CD8-positive, alpha-beta memory T cell (primary cell): Measurements from ENCODE around the gene EPN2. TPM values are rescaled to one million over a fixed set of nuclear protein-coding genes. Genes with fewer than 3 reads are reported as not detected.

Experiments used
- CTCF ChIA-PET: fragments of 350-600 bp; sonication (Branson Sonifier 250); formaldehyde crosslinking; loops from one replicate; lab custom pipeline; 2021; ENCODE audit warnings: antibody characterized with exemption; lab: Charles Lee
- POLR2A ChIA-PET: fragments of 350-600 bp; sonication (Branson Sonifier 250); formaldehyde crosslinking; loops from one replicate; lab custom pipeline; 2021; ENCODE audit warnings: antibody characterized with exemption; lab: Charles Lee
- DNase-seq, 5 donors: peaks; one replicate each; pipeline versions ENCODE4 v3.0.0 to v3.0.0-alpha.2; 2020 to 2022; ENCODE audit warnings: mixed read lengths in 1 of 5
- H3K27ac ChIP-seq: one replicate; pipeline ENCODE4 v1.7.0; 2013; ENCODE audit warnings: low read depth, mild to moderate bottlenecking, low read length, moderate library complexity
- H3K27me3 ChIP-seq: 2 replicates; pipeline ENCODE4 v1.7.0; 2013; ENCODE audit warnings: low read length, mild to moderate bottlenecking; ENCODE audit not compliant: insufficient read depth, poor library complexity, severe bottlenecking
- H3K36me3 ChIP-seq: 2 replicates; pipeline ENCODE4 v1.7.0; 2013; ENCODE audit warnings: mild to moderate bottlenecking, low read length, moderate library complexity; ENCODE audit not compliant: insufficient read depth
- H3K4me1 ChIP-seq: 2 replicates; pipeline ENCODE4 v1.7.0; 2013; ENCODE audit warnings: mild to moderate bottlenecking, low read length, moderate library complexity; ENCODE audit not compliant: insufficient read depth
- H3K4me3 ChIP-seq: 2 replicates; pipeline ENCODE4 v1.7.0; 2013; ENCODE audit warnings: mild to moderate bottlenecking, low read length
- H3K9me3 ChIP-seq: 2 replicates; pipeline ENCODE4 v1.7.0; 2013; ENCODE audit warnings: mild to moderate bottlenecking, low read length
- H3K27ac Mint-ChIP-seq, 8 donors: one replicate each; pipeline ENCODE4 v1.8.0; 2020 to 2021; ENCODE audit warnings: mixed read lengths in 8 of 8, mild to moderate bottlenecking in 6 of 8, inconsistent platforms in 3 of 8, moderate library complexity in 3 of 8
- H3K27me3 Mint-ChIP-seq, 2 donors: one replicate each; pipeline ENCODE4 v1.8.0; 2020 to 2021; ENCODE audit warnings: mixed read lengths in 2 of 2, mild to moderate bottlenecking in 1 of 2, moderate library complexity in 1 of 2
- H3K36me3 Mint-ChIP-seq, 3 donors: one replicate each; pipeline ENCODE4 v1.8.0; 2020 to 2021; ENCODE audit warnings: mixed read lengths in 3 of 3, inconsistent platforms in 1 of 3, mild to moderate bottlenecking in 1 of 3
- H3K4me1 Mint-ChIP-seq, 3 donors: one replicate each; pipeline ENCODE4 v1.8.0; 2020 to 2021; ENCODE audit warnings: mixed read lengths in 3 of 3, inconsistent platforms in 1 of 3, mild to moderate bottlenecking in 1 of 3
- H3K4me3 Mint-ChIP-seq, 7 donors: one replicate each; pipeline ENCODE4 v1.8.0; 2020 to 2021; ENCODE audit warnings: mixed read lengths in 7 of 7, mild to moderate bottlenecking in 6 of 7, moderate library complexity in 4 of 7, inconsistent platforms in 2 of 7
- H3K9me3 Mint-ChIP-seq, 5 donors: one replicate each; pipeline ENCODE4 v1.8.0; 2020 to 2022; ENCODE audit warnings: mixed read lengths in 5 of 5, mild to moderate bottlenecking in 3 of 5, moderate library complexity in 2 of 5, inconsistent platforms in 1 of 5
- polyA plus RNA-seq: library from polyadenylated mRNA; unstranded; fragments of 300-500 nt; fragmentation: Illumina TruSeq; gene quantifications from one replicate; pipeline ENCODE4 v1.2.3, GENCODE V29; 2021
- total RNA-seq, 2 experiments: library from RNA; stranded (reverse); gene quantifications; one replicate each; pipeline ENCODE4 v1.2.3, GENCODE V29; 2021

EPN2 gene
- total and polyA plus RNA-seq, 3 experiments from 2014 or later = 9.0 to 10.4 (median 9.7) TPM

GRCh38 chr17:19312406-19312805, 75.2 kb downstream of the EPN2 start:
- POLR2A ChIA-PET = no interaction called here
- H3K27ac Mint-ChIP-seq = no peak overlapping the region
- no peaks in the 10 kb centered on the region for H3K9me3 Mint-ChIP-seq
- Histone ChIP-seq H3K9me3 (no peaks in the 10 kb centered on the region), H3K4me3 (no peak overlapping the region), H3K27ac (no peak overlapping the region), H3K27me3 (peaks cover 4% of the 10 kb centered on the region), H3K36me3 (no peaks in the 10 kb centered on the region), H3K4me1 (no peaks in the 10 kb centered on the region)
- peaks cover 3 to 7% of the 10 kb centered on the region in 2 donors for H3K27me3 Mint-ChIP-seq
- H3K4me1 Mint-ChIP-seq = peaks cover 2 to 8% (median 5%) of the 10 kb centered on the region in 3 donors
- DNase-seq = no peak
- no peak overlapping the region for H3K4me3 Mint-ChIP-seq
- CTCF ChIA-PET = no interaction called here
- H3K36me3 Mint-ChIP-seq = peaks cover 0 to 29% (median 2%) of the 10 kb centered on the region in 3 donors

GRCh38 chr17:19313066-19313745, 76.0 kb downstream of the EPN2 start:
- no peaks in the 10 kb centered on the region for H3K36me3 ChIP-seq
- no peak overlapping the region for H3K27ac Mint-ChIP-seq
- H3K4me3 Mint-ChIP-seq = no peak overlapping the region
- no peak overlapping the region for H3K4me3 ChIP-seq
- H3K4me1 ChIP-seq = no peaks in the 10 kb centered on the region
- peaks cover 4% of the 10 kb centered on the region for H3K27me3 ChIP-seq
- H3K9me3 ChIP-seq = no peaks in the 10 kb centered on the region
- no peak overlapping the region for H3K27ac ChIP-seq
- POLR2A ChIA-PET = no interaction called here
- H3K36me3 Mint-ChIP-seq = peaks cover 0 to 29% (median 2%) of the 10 kb centered on the region in 3 donors
- peaks cover 2 to 6% of the 10 kb centered on the region in 2 donors for H3K27me3 Mint-ChIP-seq
- no peak for DNase-seq
- H3K9me3 Mint-ChIP-seq = no peaks in the 10 kb centered on the region
- peaks cover 0 to 4% (median 0%) of the 10 kb centered on the region in 3 donors for H3K4me1 Mint-ChIP-seq
- CTCF ChIA-PET = no interaction called here

- Mint-ChIP-seq H3K27me3 (peaks cover 0 to 4% of the 10 kb centered on the region in 2 donors), H3K4me3 (no peak overlapping the region), H3K4me1 (peaks cover 0 to 4% (median 0%) of the 10 kb centered on the region in 3 donors), H3K36me3 (peaks cover 0 to 29% (median 2%) of the 10 kb centered on the region in 3 donors), H3K9me3 (no peaks in the 10 kb centered on the region), H3K27ac (peak overlapping the region in 1 of 8 donors; percentile 12)
- CTCF ChIA-PET = no interaction called here
- Histone ChIP-seq H3K9me3 (no peaks in the 10 kb centered on the region), H3K27ac (no peak overlapping the region), H3K36me3 (no peaks in the 10 kb centered on the region), H3K4me1 (no peaks in the 10 kb centered on the region), H3K27me3 (peaks cover 4% of the 10 kb centered on the region), H3K4me3 (no peak overlapping the region)
- POLR2A ChIA-PET = no interaction called here
- no peak for DNase-seq
These were observed 76.8 kb downstream of the EPN2 start for GRCh38 chr17:19313746-19314651.

- ChIA-PET POLR2A (no interaction called here), CTCF (no interaction called here)
- no peak for DNase-seq
- H3K36me3 ChIP-seq = no peaks in the 10 kb centered on the region
- peaks cover 4% of the 10 kb centered on the region for H3K27me3 ChIP-seq
- Mint-ChIP-seq H3K36me3 (peaks cover 0 to 26% (median 2%) of the 10 kb centered on the region in 3 donors), H3K4me3 (no peak overlapping the region), H3K27ac (no peak overlapping the region), H3K4me1 (peaks cover 0 to 4% (median 0%) of the 10 kb centered on the region in 3 donors), H3K27me3 (peaks cover 0 to 4% of the 10 kb centered on the region in 2 donors), H3K9me3 (no peaks in the 10 kb centered on the region)
- no peaks in the 10 kb centered on the region for H3K9me3 ChIP-seq
- H3K4me3 ChIP-seq = no peak overlapping the region
- H3K27ac ChIP-seq = no peak overlapping the region
- H3K4me1 ChIP-seq = no peaks in the 10 kb centered on the region
These were observed 77.9 kb downstream of the EPN2 start for GRCh38 chr17:19315104-19315503.

- no peak overlapping the region for H3K27ac ChIP-seq
- no peak overlapping the region for H3K4me3 ChIP-seq
- DNase-seq = no peak
- Mint-ChIP-seq H3K27me3 (peaks cover 0 to 2% of the 10 kb centered on the region in 2 donors), H3K9me3 (no peaks in the 10 kb centered on the region), H3K36me3 (peaks cover 0 to 23% (median 2%) of the 10 kb centered on the region in 3 donors), H3K4me1 (peaks cover 0 to 3% (median 0%) of the 10 kb centered on the region in 3 donors), H3K27ac (no peak overlapping the region), H3K4me3 (no peak overlapping the region)
- CTCF ChIA-PET = no interaction called here
- no peaks in the 10 kb centered on the region for H3K4me1 ChIP-seq
- H3K27me3 ChIP-seq = no peaks in the 10 kb centered on the region
- H3K36me3 ChIP-seq = no peaks in the 10 kb centered on the region
- H3K9me3 ChIP-seq = no peaks in the 10 kb centered on the region
- POLR2A ChIA-PET = no interaction called here
These were observed 79.7 kb downstream of the EPN2 start for GRCh38 chr17:19316761-19317358.

GRCh38 chr17:19317359-19318095, 80.4 kb downstream of the EPN2 start:
- ChIA-PET CTCF (no interaction called here), POLR2A (no interaction called here)
- peaks cover 0 to 20% (median 2%) of the 10 kb centered on the region in 3 donors for H3K36me3 Mint-ChIP-seq
- no peaks in the 10 kb centered on the region for H3K27me3 ChIP-seq
- peaks cover 0 to 2% of the 10 kb centered on the region in 2 donors for H3K27me3 Mint-ChIP-seq
- H3K36me3 ChIP-seq = no peaks in the 10 kb centered on the region
- no peak overlapping the region for H3K27ac ChIP-seq
- H3K9me3 ChIP-seq = no peaks in the 10 kb centered on the region
- H3K4me1 Mint-ChIP-seq = no peaks in the 10 kb centered on the region
- no peak overlapping the region for H3K4me3 ChIP-seq
- DNase-seq = no peak
- no peak overlapping the region for H3K27ac Mint-ChIP-seq
- no peaks in the 10 kb centered on the region for H3K4me1 ChIP-seq
- no peak overlapping the region for H3K4me3 Mint-ChIP-seq
- no peaks in the 10 kb centered on the region for H3K9me3 Mint-ChIP-seq

- no peaks in the 10 kb centered on the region for H3K4me1 ChIP-seq
- H3K36me3 Mint-ChIP-seq = peaks cover 0 to 12% (median 2%) of the 10 kb centered on the region in 3 donors
- ChIA-PET CTCF (no interaction called here), POLR2A (no interaction called here)
- no peaks in the 10 kb centered on the region for H3K27me3 ChIP-seq
- DNase-seq = no peak
- no peak overlapping the region for H3K27ac ChIP-seq
- no peak overlapping the region for H3K4me3 Mint-ChIP-seq
- H3K36me3 ChIP-seq = no peaks in the 10 kb centered on the region
- H3K4me3 ChIP-seq = no peak overlapping the region
- H3K27me3 Mint-ChIP-seq = peaks cover 0 to 8% of the 10 kb centered on the region in 2 donors
- no peaks in the 10 kb centered on the region for H3K9me3 ChIP-seq
- H3K27ac Mint-ChIP-seq = no peak overlapping the region
- H3K9me3 Mint-ChIP-seq = no peaks in the 10 kb centered on the region
- no peaks in the 10 kb centered on the region for H3K4me1 Mint-ChIP-seq
These were observed 81.4 kb downstream of the EPN2 start for GRCh38 chr17:19318611-19319010.
